ENCODE results near the gene PSEN2. TPM values are rescaled to one million over a fixed set of nuclear protein-coding genes. Genes with fewer than 3 reads are reported as not detected.
"Not testable (repeated sequence)": the region's sequence is repeated elsewhere in the genome, so short reads cannot be mapped to it uniquely, and the experiment has no call there.

Gene PSEN2
- total RNA-seq, 1 donor from 2014 or later = 12.4 TPM

DNA sequence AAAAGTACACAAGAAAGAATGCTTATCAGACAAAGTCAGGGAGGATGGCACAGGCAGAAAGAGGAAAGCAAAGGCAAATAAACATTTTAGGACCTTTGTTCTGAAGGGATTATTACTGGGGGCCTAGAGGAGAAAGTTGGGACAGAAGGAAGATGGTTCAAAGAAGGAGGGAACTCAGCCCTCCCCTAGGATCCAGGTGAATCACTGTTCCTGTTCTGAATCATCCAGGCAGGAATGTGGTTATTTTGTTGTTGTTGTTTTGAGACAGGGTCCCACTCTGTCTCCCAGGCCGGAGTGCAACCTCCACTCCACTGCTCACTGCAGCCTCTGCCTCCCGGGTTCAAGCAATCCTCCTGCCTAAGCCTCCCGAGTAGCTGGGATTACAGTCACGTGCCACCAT lies 38.5 kb upstream of the PSEN2 start:
- no peak overlapping the region for H3K4me3 Mint-ChIP-seq
- no peaks in the 10 kb centered on the region for H3K9me3 Mint-ChIP-seq
- peaks cover 12% of the 10 kb centered on the region for H3K4me1 Mint-ChIP-seq
- no peak overlapping the region for H3K27ac Mint-ChIP-seq
- no peak for DNase-seq (ENCODE audit: low spot score in 2 of 2, unreplicated experiment in 2 of 2)
- no peaks in the 10 kb centered on the region for H3K27me3 Mint-ChIP-seq (ENCODE audit: low read depth)
- TF ChIP-seq, protein P1, sequence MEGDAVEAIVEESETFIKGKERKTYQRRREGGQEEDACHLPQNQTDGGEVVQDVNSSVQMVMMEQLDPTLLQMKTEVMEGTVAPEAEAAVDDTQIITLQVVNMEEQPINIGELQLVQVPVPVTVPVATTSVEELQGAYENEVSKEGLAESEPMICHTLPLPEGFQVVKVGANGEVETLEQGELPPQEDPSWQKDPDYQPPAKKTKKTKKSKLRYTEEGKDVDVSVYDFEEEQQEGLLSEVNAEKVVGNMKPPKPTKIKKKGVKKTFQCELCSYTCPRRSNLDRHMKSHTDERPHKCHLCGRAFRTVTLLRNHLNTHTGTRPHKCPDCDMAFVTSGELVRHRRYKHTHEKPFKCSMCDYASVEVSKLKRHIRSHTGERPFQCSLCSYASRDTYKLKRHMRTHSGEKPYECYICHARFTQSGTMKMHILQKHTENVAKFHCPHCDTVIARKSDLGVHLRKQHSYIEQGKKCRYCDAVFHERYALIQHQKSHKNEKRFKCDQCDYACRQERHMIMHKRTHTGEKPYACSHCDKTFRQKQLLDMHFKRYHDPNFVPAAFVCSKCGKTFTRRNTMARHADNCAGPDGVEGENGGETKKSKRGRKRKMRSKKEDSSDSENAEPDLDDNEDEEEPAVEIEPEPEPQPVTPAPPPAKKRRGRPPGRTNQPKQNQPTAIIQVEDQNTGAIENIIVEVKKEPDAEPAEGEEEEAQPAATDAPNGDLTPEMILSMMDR (IDR thresholded peaks at IDR 0.05; ENCODE audit: unreplicated experiment) = no peak
- H3K36me3 Mint-ChIP-seq = no peaks in the 10 kb centered on the region

DNA sequence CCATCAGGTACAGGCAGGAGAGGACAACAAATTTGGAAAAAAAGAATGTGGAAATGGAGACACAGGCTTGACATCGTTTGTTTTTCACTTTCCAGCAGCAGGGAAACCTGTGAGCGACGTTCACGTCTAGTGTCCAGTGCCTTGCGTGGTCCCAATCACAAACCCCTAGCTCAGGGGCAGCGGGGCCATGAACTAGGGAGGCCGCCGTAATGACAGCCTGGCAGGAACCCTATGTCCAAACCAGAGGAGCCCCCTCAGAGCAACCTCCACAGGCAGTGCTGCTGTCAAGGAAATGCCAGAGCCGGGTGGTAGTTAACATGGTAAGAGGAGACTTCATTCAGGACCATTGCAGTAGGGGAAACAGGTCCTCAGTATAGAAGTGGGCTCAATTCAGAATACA lies 37.8 kb upstream of the PSEN2 start:
- Mint-ChIP-seq H3K9me3 (no peaks in the 10 kb centered on the region), H3K36me3 (no peaks in the 10 kb centered on the region), H3K27ac (no peak overlapping the region), H3K4me1 (peaks cover 5% of the 10 kb centered on the region), H3K4me3 (no peak overlapping the region), H3K27me3 (ENCODE audit: low read depth) (no peaks in the 10 kb centered on the region)
- DNase-seq (ENCODE audit: low spot score in 2 of 2, unreplicated experiment in 2 of 2) = no peak
- TF ChIP-seq, protein P1 (IDR thresholded peaks at IDR 0.05; ENCODE audit: unreplicated experiment) = no peak

DNA sequence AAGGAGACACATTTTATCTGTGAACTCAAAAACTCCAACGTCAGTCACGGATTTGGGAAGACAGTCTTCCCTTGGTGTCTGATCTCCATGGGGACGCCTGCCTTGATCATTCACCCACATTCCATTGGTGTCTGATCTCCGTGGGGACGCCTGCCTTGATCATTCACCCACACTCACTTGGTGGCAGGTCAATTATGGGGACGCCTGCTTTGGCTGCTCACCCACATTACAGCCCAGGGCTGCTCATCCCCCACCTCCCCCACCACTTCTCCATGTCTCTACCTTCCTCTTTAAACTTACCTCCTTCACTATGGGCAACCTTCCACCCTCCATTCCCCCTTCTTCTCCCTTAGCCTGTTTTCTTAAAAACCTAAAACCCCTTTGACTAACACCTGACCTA lies 36.2 kb upstream of the PSEN2 start:
- not testable (repeated sequence) for H3K27me3 Mint-ChIP-seq (ENCODE audit: low read depth); DNase-seq (ENCODE audit: low spot score in 2 of 2, unreplicated experiment in 2 of 2); H3K4me1 Mint-ChIP-seq; H3K4me3 Mint-ChIP-seq; H3K36me3 Mint-ChIP-seq; H3K9me3 Mint-ChIP-seq; H3K27ac Mint-ChIP-seq

DNA sequence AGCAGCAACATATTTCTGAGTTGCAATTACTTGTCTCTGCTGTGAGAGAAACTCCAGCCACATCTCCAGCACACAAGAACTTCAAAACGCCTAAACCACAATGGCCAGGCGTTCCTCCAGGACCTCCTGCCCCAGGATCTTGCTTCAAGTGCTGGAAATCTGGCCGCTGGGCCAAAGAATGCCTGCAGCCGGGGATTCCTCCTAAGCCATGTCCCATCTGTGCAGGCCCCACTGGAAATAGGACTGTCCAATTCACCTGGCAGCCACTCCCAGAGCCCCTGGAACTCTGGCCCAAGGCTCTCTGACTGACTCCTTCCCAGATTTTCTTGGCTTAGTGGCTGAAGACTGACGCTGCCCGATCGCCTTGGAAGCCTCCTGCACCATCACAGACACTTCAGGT lies 35.0 kb upstream of the PSEN2 start:
- H3K27me3 Mint-ChIP-seq (ENCODE audit: low read depth); H3K4me3 Mint-ChIP-seq; H3K9me3 Mint-ChIP-seq; H3K27ac Mint-ChIP-seq; DNase-seq (ENCODE audit: low spot score in 2 of 2, unreplicated experiment in 2 of 2); H3K4me1 Mint-ChIP-seq; H3K36me3 Mint-ChIP-seq: not testable (repeated sequence)

DNA sequence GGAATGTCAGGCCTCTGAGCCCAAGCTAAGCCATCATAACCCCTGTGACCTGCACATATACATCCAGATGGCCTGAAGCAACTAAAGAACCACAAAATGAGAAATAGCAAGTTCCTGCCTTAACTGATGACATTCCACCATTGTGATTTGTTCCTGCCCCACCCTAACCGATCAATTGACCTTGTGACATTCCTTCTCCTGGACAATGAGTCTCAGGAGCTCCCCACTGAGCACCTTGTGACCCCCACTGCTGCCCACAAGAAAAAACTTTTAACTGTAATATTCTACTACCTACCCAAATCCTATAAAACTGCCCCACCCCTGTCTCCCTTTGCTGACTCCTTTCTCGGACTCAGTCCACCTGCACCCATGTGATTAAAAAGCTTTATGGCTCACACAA lies 32.5 kb upstream of the PSEN2 start:
- not testable (repeated sequence) for DNase-seq (ENCODE audit: low spot score in 2 of 2, unreplicated experiment in 2 of 2); H3K27me3 Mint-ChIP-seq (ENCODE audit: low read depth); H3K4me3 Mint-ChIP-seq; H3K4me1 Mint-ChIP-seq; H3K9me3 Mint-ChIP-seq; H3K36me3 Mint-ChIP-seq; H3K27ac Mint-ChIP-seq

DNA sequence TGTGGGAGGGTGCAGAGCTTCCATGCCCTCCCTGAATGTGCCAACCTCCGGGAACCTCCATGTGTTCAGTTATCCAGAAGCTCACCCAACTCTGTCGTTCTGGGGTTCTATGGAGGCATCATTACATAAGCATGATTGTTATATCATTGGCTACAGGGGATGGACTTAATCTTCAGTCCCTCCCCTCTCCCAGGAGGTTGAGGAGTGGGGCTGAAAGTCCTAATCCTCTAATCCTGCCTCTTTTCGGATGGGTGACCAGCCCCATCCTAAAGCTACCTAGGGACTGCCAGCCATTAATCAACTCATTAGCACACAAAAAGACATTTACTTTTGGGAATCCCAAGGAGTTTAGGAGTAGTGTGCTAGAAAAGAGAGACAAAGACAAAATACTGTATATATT lies 32.0 kb upstream of the PSEN2 start:
- H3K36me3 Mint-ChIP-seq = no peaks in the 10 kb centered on the region
- H3K4me1 Mint-ChIP-seq = no peaks in the 10 kb centered on the region
- no peak overlapping the region for H3K27ac Mint-ChIP-seq
- TF ChIP-seq, protein P1 (IDR thresholded peaks at IDR 0.05; ENCODE audit: unreplicated experiment) = no peak
- H3K27me3 Mint-ChIP-seq (ENCODE audit: low read depth) = no peaks in the 10 kb centered on the region
- no peak for DNase-seq (ENCODE audit: low spot score in 2 of 2, unreplicated experiment in 2 of 2)
- no peaks in the 10 kb centered on the region for H3K9me3 Mint-ChIP-seq
- H3K4me3 Mint-ChIP-seq = no peak overlapping the region

DNA sequence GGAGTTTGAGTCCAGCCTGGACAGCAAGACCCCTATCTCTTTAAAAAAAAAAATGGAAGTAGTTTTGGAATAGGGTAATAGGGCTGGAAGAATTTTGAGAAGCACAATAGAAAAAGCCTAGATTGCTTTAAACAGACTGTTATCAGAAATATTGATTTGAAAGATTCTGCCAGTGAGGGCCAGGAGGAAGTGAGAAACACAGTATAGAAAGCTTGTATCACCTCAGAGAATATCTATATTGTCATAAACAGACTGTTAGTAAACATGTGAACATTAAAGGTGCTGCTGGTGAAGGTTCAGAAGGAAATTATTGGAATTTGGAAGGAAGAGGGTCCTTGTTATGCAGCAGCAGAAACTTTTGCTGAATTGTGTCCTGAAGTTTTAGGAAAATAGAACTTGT lies 24.8 kb upstream of the PSEN2 start:
- no peak for DNase-seq (ENCODE audit: low spot score in 2 of 2, unreplicated experiment in 2 of 2)
- Mint-ChIP-seq H3K36me3 (no peaks in the 10 kb centered on the region), H3K27ac (no peak overlapping the region), H3K4me3 (no peak overlapping the region), H3K4me1 (no peaks in the 10 kb centered on the region), H3K9me3 (peaks cover 13% of the 10 kb centered on the region), H3K27me3 (ENCODE audit: low read depth) (no peaks in the 10 kb centered on the region)
- TF ChIP-seq, protein P1 (IDR thresholded peaks at IDR 0.05; ENCODE audit: unreplicated experiment) = no peak

Measured in mesothelial cell of epicardium (in vitro differentiated cells).